Body of pancreas (tissue), 4 donors: ENCODE results near the gene RUFY3.

ENCODE experiments used
- CTCF ChIP-seq, 7 experiments: fragments of 450-650 bp in 4 of 7; fragments of 200-600 bp in 3 of 7; sonication (generic) in 3 of 7; IDR thresholded peaks; one replicate each; pipeline ENCODE4 v1.5.1; 2016 to 2019; ENCODE audit warnings: antibody characterized with exemption in 7 of 7
- POLR2A ChIP-seq, 3 donors: fragments of 450-650 bp; IDR thresholded peaks; one replicate each; pipeline ENCODE4 v1.6.1; 2016; ENCODE audit warnings: antibody characterized with exemption in 3 of 3, mild to moderate bottlenecking in 2 of 3

GRCh38 chr4:70747874-70748273 is 26.1 kb downstream of the RUFY3 start:
- TF ChIP-seq CTCF (IDR thresholded peaks at IDR 0.05) = no peak
- no peak for TF ChIP-seq POLR2A (IDR thresholded peaks at IDR 0.05)
